Thoracic aorta (tissue), 2 donors: ENCODE measurements around the gene MPPED2. TPM values are rescaled to one million over a fixed set of nuclear protein-coding genes. Genes with fewer than 3 reads are reported as not detected.

ENCODE experiments used
- ATAC-seq: fragments of 150-250 bp; one replicate; pipeline ENCODE4 v1.8.0; 2017; ENCODE audit warnings: low read depth; ENCODE audit not compliant: insufficient number of reproducible peaks, low FRiP score
- DNase-seq: peaks from one replicate; pipeline ENCODE4 v3.0.0-alpha.2; 2020; ENCODE audit warnings: low spot score
- H3K27ac ChIP-seq, 2 donors: fragments of 200-600 bp; sonication (generic); 1 replicate in 1 of 2; 2 replicates in 1 of 2; pipeline ENCODE4 v1.5.1; 2016; ENCODE audit warnings: mild to moderate bottlenecking in 2 of 2, moderate library complexity in 2 of 2
- H3K27me3 ChIP-seq: fragments of 200-600 bp; sonication (generic); replicated peaks from 2 replicates; pipeline ENCODE4 v1.6.0; 2016; ENCODE audit warnings: mild to moderate bottlenecking; ENCODE audit not compliant: insufficient read depth
- H3K36me3 ChIP-seq: fragments of 200-600 bp; sonication (generic); one replicate; pipeline ENCODE4 v1.5.1; 2016
- H3K4me1 ChIP-seq, 2 donors: fragments of 200-600 bp; sonication (generic); 1 replicate in 1 of 2; 2 replicates in 1 of 2; pipeline versions ENCODE4 v1.5.1 to v1.6.0; 2016; ENCODE audit warnings: low read depth in 2 of 2, mild to moderate bottlenecking in 1 of 2; ENCODE audit not compliant: control insufficient read depth in 1 of 2
- H3K4me3 ChIP-seq: fragments of 200-600 bp; sonication (generic); 2 replicates; pipeline ENCODE4 v1.5.1; 2016; ENCODE audit warnings: mild to moderate bottlenecking
- H3K9me3 ChIP-seq: fragments of 200-600 bp; sonication (generic); 2 replicates; pipeline ENCODE4 v1.5.1; 2016
- total RNA-seq, 2 donors: library from RNA; depleted of rRNA; stranded (reverse); fragments of >200 nt; gene quantifications; one replicate each; pipeline versions ENCODE4 v1.1.0 to v1.2.3, GENCODE V29; 2016
- TF ChIP-seq, protein P1 (sequence below): fragments of 200-600 bp; sonication (generic); IDR thresholded peaks from one replicate; pipeline ENCODE4 v1.5.1; 2019; ENCODE audit warnings: antibody characterized with exemption

The MPPED2 gene
- total RNA-seq, 2 donors from 2014 or later, result 16.0 to 18.8 TPM

DNA sequence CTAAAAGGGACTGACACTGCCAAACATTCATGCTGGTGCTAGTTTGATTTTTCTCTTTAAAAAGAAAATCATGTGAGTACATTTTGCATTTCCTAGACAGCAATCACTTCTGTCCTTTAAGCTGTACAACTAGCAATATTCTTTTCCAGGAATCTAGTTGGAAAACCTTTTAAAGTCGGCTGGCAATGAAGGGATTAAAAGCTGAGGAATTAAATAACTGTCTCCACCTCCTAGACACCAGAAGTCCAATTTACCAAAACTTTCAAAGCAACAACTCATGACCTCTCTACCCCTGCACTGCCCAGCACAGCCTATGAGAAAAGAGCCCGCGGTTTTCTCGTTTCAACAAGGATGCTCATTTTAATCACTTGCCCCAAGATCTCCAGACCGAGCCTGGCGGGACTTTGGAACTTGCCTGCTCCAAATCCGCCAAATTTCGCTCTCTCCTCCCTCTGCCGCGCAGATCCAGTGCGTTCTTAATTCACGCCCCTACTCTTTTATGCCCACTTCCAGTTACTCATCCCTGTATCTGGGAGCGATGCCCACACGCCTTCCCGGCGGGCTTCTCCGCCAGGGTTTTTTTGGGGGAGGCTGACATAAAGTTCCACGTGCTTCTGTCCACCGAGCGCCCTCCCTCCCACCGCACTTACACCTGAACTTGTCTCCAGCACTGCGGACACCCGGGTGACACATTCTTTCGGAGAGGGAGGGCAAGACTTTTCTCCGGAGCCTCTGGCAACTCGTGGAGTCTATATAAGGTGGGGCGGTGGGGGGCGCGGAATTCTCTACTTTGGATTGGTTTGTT is 2.5 kb downstream of the MPPED2 start:
- Histone ChIP-seq H3K36me3 (no peaks in the 10 kb centered on the region), H3K9me3 (no peaks in the 10 kb centered on the region), H3K4me1 (peaks cover 2 to 29% of the 10 kb centered on the region in 2 donors), H3K27ac (peak overlapping the region; percentile 94 to 96), H3K27me3 (no peaks in the 10 kb centered on the region), H3K4me3 (peak overlapping the region; percentile 97)
- TF ChIP-seq, protein P1, sequence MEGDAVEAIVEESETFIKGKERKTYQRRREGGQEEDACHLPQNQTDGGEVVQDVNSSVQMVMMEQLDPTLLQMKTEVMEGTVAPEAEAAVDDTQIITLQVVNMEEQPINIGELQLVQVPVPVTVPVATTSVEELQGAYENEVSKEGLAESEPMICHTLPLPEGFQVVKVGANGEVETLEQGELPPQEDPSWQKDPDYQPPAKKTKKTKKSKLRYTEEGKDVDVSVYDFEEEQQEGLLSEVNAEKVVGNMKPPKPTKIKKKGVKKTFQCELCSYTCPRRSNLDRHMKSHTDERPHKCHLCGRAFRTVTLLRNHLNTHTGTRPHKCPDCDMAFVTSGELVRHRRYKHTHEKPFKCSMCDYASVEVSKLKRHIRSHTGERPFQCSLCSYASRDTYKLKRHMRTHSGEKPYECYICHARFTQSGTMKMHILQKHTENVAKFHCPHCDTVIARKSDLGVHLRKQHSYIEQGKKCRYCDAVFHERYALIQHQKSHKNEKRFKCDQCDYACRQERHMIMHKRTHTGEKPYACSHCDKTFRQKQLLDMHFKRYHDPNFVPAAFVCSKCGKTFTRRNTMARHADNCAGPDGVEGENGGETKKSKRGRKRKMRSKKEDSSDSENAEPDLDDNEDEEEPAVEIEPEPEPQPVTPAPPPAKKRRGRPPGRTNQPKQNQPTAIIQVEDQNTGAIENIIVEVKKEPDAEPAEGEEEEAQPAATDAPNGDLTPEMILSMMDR, result no peak
- DNase-seq (peak; percentile 21), ATAC-seq (no peak)

DNA sequence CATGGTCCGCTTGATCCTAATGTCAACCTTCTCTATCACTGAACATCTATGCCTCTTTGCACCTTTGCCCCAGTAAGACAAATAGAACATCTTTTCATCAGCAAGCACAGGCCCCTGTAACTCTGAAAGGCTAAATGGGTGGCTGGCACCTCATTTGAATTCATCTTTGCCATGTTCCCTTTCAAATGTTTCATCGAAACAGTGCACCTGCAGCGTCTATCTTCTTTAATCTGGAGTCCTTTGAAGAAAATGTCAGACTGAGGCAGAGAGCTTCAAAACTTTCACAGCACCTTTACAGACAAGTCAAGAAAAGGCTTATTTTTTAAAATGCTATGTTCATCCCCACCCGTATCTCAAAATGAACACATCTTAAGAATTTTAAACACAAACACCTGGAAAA is 3.4 kb downstream of the MPPED2 start:
- Histone ChIP-seq H3K4me3 (no peak overlapping the region), H3K4me1 (peaks cover 2 to 24% of the 10 kb centered on the region in 2 donors), H3K27ac (no peak overlapping the region), H3K9me3 (no peaks in the 10 kb centered on the region), H3K27me3 (no peaks in the 10 kb centered on the region), H3K36me3 (no peaks in the 10 kb centered on the region)
- ATAC-seq, result no peak
- no peak for DNase-seq
- TF ChIP-seq, protein P1, result no peak

DNA sequence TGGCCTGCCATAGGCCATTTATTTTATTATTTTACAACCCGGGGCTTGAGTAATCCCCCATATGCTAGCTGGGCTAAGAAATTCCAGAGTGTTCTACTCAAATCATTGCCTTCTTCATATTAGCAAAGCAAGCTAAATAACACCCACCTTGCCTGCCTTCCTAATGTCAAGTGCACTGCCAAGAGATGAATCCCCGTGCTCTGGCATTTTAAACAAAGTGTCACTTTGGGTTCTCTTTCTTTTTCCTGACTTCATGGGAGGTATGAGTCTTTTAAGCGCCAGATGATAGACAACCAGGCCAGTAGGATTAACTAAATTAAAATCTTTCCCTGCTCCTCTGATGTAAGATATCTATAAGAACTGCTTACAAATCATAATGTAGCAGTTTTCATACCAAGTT is 4.5 kb downstream of the MPPED2 start:
- Histone ChIP-seq H3K4me3 (no peak overlapping the region), H3K9me3 (no peaks in the 10 kb centered on the region), H3K4me1 (peaks cover 0 to 14% of the 10 kb centered on the region in 2 donors), H3K27ac (no peak overlapping the region), H3K27me3 (no peaks in the 10 kb centered on the region), H3K36me3 (no peaks in the 10 kb centered on the region)
- ATAC-seq (no peak), DNase-seq (no peak)
- TF ChIP-seq, protein P1, result no peak

DNA sequence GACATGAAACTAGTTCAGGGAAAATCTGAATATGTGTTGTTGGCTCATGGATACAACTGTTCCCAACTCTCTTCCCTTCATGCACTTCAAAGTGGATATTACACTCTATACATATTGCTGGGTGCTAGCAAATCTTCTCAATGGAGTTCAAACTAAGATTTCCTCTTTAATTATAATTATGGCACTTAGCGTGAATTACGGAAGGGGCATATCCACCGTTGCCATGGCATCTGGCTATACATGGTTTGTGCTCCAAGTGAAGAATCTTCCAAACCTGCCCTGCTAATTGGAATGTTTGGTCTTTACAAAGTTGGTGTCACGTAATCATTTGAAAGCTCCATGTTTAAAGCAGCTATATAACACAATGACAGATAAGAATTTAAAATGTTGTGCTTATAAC is 5.6 kb downstream of the MPPED2 start:
- Histone ChIP-seq H3K4me1 (peaks cover 0 to 12% of the 10 kb centered on the region in 2 donors), H3K4me3 (no peak overlapping the region), H3K27me3 (no peaks in the 10 kb centered on the region), H3K9me3 (no peaks in the 10 kb centered on the region), H3K36me3 (no peaks in the 10 kb centered on the region), H3K27ac (no peak overlapping the region)
- DNase-seq, result no peak
- no peak for ATAC-seq
- TF ChIP-seq, protein P1, result no peak

DNA sequence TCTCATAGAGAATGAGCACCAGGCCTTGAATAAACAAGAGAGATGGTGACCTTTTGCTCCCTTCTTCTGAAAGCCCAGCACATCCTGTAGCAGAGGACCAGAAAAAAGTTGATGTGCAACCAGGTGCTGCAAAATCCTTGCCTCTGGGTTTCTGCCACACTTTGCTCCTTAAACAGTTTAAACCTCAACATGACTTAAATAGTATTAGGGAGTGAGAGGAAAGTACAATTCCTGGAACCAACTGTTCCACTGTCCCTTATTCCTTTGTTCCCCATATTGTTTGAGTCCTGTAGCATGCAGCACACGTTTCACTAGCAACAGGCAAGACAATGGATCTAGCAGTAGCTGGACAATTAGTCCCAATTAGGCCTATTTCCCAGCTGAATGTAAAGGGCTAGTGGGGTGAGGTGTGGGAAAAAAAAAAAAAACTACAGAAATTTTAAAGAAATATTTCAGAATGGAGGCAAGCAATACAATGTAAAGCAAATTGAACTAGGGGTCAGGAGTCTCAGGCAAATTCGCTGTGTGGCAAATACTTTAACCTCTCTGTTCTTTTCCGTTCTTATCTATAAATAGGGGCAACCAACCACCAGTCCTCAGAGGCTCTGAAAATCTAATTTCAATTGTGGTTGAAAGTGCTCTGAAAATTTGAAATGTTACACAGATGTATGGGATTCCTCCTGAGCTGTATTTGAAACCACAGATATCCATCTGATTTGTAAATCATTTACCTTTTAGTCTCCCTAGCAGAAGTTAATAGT is 6.6 kb downstream of the MPPED2 start:
- Histone ChIP-seq H3K9me3 (no peaks in the 10 kb centered on the region), H3K4me3 (no peak overlapping the region), H3K36me3 (no peaks in the 10 kb centered on the region), H3K4me1 (peaks cover 0 to 12% of the 10 kb centered on the region in 2 donors), H3K27ac (no peak overlapping the region), H3K27me3 (no peaks in the 10 kb centered on the region)
- ATAC-seq (no peak), DNase-seq (no peak)
- TF ChIP-seq, protein P1, result no peak
